H1 (cell line): ENCODE measurements around the gene CEP128.

Experiments
- ATF3 ChIP-seq: IDR thresholded peaks from 2 replicates; pipeline ENCODE4 v1.6.1; 2011; ENCODE audit warnings: low read depth, mild to moderate bottlenecking, low read length; ENCODE audit not compliant: insufficient read depth
- SP2 ChIP-seq: IDR thresholded peaks from 2 replicates; pipeline ENCODE4 v1.6.1; 2012; ENCODE audit warnings: mild to moderate bottlenecking, low read length, inconsistent platforms

- no peak for TF ChIP-seq SP2
- no peak for TF ChIP-seq ATF3
These were observed 15.0 kb downstream of the CEP128 start for GRCh38 chr14:80926397-80927082.
